HG03159 (cell line): ENCODE measurements around the gene ACVRL1.
"Not testable (repeated sequence)": the region's sequence is repeated elsewhere in the genome, so short reads cannot be mapped to it uniquely, and the experiment has no call there.

Source experiments
- ATAC-seq: cut with Tn5 transposase; IDR thresholded peaks from one replicate; pipeline ENCODE4 v1.9.1; 2021; ENCODE audit warnings: mild to moderate bottlenecking, moderate library complexity; ENCODE audit not compliant: unreplicated experiment

ACVRL1 gene

DNA sequence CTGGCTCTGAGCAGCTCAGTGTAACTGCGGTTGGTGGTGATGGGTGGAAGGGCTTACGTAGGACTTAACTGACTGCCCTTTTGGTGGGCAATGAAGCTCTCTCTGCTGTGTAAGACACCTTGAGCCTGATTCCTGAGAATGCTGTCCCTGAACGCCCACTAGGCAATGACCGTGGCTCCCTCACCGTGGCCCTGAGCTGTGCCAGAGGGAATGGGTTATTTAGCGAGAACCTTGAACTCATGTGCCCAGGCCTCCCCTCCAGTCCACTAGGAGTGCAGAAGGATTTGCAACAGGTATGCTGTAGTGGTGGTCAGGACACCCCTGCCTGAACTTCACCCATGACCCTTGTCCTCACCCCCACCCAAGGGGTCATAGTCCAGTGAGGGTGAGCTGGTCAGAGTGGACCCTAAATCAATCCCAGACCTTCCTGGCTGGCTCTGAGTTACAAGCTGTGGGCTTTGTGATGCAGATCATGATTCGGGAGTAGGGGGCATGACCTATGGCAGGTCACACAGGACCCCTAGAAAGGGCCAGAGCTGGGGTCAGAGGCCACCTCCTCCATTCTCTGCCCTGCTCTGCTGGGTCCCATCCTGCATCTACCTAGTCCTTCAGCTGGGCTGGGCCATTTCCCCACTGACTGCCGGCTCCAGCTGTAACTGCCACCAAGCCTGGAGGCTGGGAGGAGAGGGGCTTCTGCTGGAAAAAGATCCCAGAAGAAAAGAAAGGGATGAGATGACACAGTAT, 33.9 kb upstream of the ACVRL1 start:
- ATAC-seq: no peak

DNA sequence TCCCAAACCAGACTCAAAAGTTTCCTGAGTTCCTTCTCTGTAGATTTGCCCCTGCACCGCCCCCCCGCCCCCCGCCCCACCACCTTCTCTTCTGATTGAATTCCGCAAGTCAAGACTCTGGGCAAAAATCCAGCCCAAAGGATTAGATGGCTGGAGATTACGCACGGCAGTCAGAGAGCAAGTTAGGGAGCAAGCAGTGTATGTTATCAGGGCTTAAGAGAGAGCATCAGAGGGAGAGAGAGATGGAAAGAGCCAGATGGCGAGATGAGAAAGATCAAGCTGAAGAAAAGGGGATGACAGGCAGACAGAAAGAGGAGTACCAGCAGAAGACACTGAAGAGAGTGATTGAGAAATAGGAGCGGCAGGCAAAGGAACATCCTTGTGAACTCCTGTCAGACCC, 33.3 kb upstream of the ACVRL1 start:
- no peak for ATAC-seq

DNA sequence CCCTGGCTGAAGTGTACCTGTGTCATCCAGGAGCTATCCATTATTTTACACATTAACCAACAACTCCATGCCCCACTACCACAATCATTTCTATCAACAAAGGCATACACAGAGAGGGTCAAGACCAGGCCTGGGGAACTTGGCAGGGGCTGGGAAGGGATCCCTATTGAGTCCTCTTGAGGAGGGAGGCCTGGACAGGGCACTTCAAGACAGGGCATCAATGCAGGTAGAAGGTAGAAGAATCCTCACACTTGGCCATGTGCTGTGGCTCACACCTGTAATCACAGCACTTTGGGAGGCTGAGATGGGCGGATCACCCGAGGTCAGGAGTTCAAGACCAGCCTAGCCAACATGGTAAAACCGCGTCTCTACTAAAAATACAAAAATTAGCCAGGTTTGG, 32.8 kb upstream of the ACVRL1 start:
- no peak for ATAC-seq

DNA sequence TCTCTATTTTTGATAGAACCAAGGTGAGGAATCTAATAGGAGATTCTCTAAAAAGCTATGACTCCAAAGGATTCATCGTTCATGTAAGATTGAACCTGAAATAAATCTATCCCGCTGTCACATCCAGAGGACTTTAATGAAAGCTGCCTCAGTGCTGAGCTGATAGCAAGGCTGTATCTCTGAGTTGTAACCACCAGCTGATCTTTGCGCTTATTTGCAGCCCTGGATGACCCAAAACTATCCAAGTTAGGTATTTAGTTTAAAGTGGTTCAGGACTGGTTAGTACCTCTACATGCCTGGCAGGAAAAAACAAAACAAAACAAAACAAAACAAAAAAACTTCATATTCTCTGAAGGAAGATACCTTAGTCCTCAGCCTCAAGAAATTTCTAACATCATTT, 28.2 kb upstream of the ACVRL1 start:
- ATAC-seq: no peak

DNA sequence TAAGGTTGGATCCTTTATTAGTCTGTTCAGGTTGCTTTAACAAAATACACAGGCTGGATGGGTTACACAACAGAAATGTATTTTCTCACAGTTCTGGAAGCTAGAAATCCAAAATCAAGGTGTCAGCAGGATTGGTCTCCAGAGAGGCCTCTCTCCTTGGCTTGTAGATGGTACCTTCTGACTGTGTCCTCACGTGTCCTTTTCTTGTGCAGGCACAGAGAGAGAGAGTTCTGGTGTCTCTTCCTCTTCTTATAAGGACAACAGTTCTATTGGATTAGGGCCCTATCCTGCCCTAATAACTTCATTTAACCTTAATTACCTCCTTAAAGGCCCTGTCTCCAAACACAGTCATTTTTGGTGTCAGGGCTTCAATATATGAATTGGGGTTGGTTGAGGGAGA, 24.0 kb upstream of the ACVRL1 start:
- ATAC-seq: no peak

DNA sequence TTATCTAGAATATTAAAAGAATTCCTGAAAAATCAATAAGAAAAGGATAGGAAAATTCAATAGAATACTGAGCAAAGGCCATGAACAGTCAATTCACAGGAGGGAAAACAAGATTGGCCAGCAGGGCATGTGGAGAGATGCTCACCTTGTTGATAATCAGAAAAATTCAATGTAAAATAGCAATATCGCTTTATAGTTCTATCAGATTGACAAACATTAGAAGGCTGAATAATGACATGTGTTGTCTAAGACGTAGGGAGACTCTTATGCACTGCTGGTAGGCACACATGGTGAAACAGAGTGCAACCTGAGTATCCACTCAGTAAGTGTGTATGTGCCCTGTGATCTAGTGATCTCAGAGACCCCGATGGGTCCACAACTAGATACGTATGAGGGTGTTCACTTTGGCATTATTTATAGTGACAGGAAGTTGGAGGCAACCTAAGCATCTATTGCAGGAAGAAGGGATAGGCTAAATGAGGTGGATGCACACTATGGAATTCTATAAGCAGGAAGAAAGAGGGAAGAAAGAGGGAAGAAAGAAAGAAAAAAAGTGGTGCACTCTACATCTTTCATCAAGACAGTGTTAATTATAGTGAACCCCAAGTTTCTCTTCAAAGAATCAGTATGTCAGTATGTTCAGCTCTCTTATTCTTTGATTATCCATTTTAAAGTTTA, 23.2 kb upstream of the ACVRL1 start:
- ATAC-seq: no peak

DNA sequence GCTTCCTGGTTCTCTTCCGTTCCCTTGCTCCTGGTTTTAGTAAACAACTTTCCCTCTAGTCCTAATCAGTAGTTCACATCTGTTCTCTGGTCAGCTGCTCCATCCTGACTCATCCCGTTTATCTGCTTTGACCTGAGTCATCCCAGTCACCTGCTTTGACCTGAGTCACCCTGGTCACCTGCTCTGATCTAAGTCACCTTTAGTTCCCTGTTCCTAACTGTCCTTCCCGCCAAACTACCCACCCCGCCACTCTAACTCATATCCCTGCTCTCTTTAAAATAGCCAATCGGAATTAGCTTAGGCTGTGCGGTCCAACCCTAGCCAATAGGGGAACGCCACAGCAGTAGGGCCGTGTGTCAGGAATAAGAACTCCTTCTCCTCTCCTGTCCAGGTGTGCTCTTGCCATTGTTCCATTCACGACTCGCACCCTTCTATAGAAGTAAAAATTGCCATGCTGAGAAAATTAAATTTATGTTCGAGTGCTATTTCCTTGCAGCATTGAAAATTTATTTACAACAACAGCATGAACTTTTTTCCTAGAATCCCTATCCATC, 22.6 kb upstream of the ACVRL1 start:
- ATAC-seq: no peak

DNA sequence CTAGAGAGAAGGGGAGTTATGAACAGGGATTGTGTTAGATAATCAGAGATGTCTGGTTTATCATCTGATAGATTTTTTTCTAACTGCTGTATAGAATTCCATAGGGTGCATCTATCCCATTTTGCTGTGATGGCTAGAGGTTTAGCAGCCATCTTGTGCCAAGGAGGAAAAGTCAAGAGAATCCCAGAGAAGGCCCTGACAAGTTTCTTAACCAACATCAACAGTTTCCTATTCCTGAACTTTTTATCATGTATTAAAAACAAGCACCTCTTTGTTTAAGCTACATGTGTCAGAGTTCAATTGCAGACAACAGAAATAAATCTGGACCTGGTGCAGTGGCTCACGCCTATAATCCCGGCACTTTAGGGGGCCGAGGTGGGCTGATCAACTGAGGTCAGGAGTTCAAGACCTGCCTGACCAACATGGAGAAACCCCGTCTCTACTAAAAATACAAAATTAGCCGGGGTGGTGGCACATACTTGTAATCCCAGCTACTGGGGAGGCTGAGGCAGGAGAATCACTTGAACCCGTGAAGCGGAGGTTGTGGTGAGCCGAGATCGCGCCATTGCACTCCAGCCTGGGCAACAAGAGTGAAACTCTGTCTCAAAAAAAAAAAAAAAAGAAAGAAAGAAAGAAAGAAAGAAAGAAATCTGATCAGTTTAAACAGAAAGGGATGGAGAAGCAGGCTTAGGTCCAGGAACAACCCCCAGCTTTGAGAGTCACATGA, 21.8 kb upstream of the ACVRL1 start:
- not testable (repeated sequence) for ATAC-seq

DNA sequence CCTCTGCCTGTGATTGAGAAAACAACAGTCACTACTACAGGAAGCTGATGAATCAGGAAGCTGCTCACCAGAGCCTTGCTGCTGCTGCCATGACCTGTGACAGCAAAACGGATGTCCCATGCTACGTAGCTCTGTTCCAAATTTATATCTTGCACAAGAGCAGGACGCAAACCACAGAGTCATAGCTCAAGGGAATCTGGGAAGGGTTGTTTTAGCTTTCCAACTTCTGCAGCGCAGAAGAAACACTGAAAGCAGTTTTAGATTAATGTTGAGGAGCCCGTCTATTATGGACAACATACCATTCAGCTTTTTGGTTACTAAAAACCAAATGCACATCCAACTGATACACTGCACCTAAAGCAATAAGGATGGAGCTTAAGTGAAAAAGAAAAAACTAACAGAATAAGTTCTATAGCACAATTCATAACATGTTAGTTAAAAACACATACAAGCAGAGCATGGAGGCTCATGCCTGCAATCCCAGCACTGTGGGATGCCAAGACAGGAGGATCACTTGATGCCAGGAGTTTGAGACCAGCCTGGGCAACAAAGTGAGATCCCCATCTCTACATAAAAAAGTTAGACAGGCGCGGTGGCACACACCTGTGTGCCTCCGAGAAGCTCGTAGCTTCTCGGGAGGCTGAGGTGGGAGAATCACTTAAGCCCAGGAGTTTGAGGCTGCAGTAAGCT, 21.1 kb upstream of the ACVRL1 start:
- ATAC-seq: no peak

DNA sequence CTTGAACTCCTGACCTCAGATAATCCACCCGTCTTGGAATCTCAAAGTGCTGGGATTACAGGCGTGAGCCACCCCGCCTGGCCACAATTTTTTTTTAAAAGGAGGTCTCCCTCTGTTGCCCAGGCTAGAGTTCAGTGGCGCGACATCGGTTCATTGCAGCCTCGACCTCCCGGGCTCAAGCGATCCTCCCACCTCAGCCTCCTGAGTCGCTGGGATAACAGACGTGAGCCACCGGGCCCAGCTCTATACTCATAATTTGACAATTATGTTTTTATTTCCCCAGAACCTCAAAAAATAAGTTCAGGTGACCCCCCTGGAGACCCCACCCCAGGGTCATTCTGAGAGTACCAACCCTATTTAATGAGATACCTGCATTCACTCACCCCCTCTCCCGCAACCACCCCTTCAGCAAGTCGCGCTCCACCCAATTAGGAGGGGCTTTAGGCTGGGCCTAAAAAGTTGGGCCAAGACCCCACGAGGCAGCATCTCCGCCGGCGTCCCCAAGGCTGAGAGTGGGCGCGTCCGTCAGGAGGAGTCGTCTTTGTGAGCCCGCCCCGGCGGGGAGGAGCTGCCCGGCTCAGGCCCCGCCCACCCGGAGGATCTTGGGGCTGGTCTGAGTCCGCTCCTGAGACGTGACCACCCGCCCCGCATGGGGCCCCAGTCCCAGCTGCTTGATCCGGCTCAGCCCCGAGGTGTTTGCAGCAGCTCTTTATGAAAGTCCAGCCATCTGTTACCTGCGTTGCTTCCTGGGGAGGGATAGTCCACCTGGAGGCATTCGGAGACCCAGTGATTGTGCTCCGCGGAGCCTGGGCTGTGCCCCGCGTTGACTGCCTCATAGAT, 19.6 kb upstream of the ACVRL1 start, which contains the start of gene ANKRD33:
Gene ANKRD33 (plus strand): TSS at position 628 of the 840 bp plus-strand sequence. CDS start 84 bp downstream, at position 712.
- ATAC-seq: no peak

DNA sequence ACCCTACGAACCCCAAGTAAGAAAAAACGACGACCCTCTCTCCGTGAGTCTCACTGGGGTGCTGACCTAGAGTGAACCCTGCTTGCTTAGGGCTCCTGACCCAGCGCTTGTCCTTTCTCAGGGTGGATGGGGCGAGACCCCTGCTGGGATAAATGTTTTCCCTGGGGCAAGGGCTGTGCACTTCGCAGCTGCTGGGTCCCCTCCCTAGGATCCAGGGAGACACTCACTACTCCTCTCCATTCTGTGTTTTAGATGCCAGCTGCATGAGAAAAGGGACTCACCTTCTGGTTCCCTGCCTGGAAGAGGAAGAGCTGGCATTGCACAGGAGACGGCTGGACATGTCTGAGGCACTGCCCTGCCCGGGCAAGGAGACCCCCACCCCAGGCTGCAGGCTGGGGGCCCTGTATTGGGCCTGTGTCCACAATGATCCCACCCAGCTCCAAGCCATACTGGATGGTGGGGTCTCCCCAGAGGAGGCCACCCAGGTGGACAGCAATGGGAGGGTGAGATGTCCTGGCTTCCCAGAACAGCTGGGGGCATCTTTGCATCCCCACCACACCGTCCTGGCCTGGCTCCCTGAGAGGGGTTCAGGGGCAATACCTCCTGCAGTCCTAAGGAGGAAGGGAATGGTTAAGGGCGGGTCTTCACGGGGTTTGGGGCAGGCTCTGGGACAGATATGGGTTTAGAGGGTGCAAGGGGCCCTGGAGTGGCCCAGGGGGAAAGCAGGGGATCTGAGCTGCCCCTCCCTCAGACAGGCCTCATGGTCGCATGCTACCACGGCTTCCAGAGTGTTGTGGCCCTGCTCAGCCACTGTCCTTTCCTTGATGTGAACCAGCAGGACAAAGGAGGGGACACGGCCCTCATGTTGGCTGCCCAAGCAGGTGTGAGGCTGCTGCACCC, 18.7 kb upstream of the ACVRL1 start:
- no peak for ATAC-seq

DNA sequence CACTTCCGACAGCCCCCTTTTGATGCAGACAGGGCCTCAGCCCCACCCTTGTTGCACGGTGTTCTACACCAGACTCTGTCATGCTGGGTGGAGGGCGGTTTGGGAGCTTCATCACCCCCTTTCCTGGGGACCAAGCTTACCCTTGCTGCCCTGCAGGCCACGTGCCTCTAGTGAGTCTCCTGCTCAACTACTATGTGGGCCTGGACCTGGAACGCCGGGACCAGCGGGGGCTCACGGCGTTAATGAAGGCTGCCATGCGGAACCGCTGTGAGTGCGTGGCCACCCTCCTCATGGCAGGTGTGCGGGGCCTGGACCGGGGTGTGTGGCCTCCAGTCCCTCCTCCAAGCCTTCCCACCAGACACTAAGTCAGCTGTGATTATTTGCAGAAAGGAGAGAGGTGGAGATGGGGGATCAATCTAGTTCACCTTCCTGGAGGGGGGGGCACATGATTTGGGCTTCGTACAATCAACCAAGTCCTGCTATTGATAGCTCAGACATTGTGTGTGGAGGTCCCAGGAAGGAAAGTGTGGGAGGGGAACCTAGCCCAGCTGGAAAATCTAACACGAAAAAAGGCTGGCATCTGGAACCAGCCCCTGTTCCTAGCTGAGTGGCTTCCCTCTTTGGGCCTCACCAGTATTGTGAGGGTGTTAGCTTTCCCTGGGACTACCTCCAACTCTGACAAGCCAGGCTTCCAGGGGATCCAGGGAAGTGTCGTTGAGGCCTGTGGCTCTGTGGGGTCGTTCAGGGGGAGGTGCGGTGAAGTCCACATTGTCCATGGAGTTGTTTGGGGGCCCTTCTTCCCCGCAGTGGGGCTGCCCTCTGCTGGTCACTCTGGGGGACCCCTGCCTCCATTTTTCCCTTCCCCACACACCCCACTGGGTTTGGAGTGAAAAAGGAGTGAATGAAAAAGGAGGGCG, 17.8 kb upstream of the ACVRL1 start:
- no peak for ATAC-seq

DNA sequence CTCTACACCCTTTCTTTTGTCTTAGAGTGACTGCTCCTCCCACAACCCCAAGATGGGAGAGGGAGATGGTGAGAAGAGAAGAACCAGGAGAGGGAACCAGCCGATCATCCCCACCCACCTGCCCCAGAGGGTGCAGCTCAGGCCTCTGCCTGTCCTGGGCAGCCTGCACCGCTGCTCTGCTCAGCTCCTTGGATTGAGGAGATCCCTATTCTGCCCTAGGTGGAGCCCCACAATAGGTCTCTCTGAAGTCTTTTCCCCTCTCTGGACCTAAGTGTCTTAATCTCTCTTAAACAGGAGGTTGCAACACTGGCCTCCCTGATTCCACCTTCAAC, 17.2 kb upstream of the ACVRL1 start:
- no peak for ATAC-seq

DNA sequence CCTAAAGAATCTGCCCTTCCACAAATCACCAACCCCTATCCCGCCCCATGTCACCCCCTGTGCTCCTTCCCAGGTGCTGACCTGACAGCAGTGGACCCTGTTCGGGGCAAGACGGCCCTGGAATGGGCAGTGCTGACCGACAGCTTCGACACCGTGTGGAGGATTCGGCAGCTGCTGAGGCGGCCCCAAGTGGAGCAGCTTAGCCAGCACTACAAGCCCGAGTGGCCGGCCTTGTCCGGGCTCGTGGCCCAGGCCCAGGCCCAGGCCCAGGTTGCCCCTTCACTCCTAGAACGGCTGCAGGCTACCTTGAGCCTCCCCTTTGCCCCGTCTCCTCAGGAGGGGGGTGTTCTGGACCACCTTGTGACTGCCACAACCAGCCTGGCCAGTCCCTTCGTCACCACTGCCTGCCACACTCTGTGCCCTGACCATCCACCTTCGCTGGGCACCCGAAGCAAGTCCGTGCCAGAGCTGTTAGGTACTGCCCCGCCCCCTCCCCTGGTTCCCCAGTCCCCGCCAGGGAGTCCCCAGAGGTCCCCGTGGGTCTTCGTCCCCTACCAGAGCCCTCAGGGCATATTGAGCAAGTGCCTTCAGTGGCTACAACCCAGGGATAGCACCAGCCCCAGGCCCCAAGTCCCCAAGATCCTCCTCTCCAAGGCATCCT, 16.7 kb upstream of the ACVRL1 start:
- no peak for ATAC-seq

DNA sequence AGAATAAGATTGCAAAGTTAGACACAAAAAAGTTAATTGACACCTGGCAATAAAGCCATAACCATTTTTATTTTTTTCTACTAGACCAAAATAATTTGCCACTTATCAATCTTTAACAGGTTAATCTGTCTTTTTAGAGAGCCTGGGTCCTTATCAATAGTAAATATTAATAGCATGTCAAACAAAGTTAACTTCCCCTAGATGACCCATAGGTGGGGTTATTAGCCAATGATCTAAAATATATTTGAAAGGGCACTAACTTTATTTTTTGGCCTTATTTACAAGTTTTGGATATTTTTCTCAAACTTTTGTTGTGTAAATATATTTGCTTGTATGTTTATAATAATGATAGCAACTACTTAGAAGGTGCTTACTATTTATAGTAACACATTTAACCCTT, 15.5 kb upstream of the ACVRL1 start:
- no peak for ATAC-seq

DNA sequence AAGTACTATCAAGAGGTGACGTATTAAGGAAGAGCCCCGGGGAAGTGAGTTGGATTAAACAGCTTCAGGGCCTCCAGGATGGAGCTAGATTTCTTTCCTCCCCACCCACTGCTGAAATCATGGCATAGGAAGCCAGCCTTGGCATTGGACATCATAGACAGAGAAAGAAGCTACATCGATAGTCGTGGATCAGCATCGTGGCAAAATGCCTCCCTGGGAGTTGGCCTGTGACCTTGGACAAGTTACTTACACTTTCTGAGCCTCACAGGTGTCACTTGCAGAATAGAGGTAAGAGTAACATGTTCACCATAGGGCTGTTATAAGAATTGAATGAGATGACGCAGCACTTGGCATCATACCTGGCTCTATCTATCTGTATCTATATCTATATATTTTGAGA, 13.5 kb upstream of the ACVRL1 start:
- ATAC-seq: no peak

DNA sequence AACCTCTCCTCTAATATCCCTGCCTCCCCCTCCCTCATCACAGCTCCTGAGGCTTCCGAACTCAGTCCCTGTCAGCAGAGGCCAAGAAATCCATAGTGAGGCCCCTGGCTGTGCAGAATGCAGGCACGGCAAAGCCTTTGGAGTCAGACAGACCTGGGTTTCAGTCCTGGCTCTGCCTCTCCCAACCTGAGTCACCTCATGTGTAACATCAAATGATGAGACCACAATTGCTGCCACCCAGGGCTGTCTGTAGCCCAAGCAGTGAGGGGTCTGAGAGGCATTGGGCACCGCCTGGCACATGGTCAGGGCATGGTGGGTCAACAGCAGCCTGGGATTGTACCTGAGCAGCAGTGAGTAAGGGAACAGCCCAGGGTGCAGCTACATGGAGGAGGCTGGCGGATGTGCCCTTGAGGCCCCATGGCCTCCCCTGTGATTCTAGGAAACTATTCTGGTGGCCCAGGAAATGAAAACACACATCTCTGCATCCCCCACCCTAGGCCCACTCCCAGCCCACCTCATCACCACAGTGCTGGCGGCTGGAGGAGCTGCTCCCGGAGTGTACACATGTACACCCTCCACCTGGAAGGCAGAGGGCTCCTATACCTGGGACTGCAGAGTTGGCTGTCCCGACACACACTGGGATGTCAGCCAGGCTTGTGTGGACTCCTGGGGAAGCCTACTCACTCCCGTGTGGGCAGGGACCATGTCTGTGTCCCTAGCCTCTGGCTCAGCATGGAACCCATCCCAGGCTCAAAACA, 11.7 kb upstream of the ACVRL1 start:
- no peak for ATAC-seq
